SKM-1 (cell line): Measurements from ENCODE around the gene HNRNPUL1.

Source experiments
- DNase-seq: peaks from one replicate; lab custom pipeline; 2025; ENCODE audit not compliant: unreplicated experiment; lab: John Stamatoyannopoulos, UW

HNRNPUL1 gene

GRCh38 chr19:41351339-41352245 lies 87.4 kb downstream of the HNRNPUL1 start:
- DNase-seq, result peak; percentile 63

DNA sequence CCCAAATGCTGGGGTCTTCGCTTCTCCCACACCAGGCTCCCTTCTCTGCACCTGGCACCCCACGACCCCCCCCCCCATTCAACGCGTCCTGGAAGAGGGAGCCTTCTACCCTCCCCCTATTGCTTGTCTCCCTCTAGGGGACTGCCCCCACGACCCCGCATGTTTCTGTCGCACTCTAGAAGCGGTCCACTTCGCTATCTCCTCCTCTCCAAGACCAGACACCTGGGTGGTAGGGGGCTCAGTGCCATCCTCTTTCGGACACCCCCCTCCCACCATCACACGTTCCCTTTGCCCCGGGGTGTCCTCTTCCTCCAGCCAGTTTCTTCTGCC lies 88.1 kb downstream of the HNRNPUL1 start:
- no peak for DNase-seq

- DNase-seq, result no peak
Measured at GRCh38 chr19:41352609-41353465, 88.7 kb downstream of the HNRNPUL1 start.

DNA sequence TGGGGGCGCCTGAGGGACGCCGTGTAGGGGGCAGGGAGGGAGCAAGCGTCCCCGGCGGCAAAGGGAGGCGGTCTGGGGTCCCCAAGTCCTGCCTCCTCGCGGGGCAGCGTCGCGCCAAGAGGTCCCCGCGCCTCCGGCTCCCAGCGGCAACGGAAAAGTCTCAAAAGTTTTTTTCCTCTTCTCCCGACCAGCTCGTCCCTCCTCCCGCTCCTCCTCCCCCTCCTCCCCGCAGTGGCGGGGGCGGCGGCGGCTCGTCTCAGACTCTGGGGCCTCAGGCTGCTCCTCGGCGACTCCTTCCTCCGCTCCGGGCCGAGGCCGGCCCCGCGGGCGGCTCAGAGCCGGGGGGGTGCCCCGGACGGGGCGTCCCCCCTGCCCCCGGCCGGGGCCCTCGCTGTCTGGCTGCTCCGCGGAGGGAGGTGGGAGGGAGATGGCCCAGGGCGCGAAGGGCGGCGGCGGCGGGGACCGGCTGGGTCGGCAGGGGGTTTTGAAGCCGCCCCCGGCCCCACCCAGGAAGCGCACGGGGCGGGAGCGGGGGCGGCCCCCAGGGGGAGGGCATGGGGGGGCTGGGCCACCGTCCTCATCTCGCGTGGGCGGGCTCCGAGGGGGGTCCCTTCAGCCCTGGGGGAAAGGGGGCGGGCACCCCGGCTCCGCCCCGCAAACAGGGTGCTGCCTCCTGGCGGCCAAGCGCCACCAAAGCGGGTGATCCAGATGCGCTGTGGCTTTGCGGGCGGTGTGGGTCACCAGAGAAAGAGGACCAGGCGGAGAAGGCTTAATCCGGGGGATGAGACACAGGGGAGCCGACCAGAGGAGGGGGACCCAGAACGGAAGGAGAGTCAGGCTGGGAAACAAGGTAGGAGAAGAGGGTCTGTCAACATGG lies 89.5 kb downstream of the HNRNPUL1 start, which contains the start of gene TGFB1:
Gene TGFB1, minus strand, starts transcription at position 457 of the 877 bp plus-strand sequence. CDS start 878 bp downstream, outside the sequence.
- peak; percentile 88 for DNase-seq

- no peak for DNase-seq
Measured at GRCh38 chr19:41354343-41354953, 90.3 kb downstream of the HNRNPUL1 start.

DNA sequence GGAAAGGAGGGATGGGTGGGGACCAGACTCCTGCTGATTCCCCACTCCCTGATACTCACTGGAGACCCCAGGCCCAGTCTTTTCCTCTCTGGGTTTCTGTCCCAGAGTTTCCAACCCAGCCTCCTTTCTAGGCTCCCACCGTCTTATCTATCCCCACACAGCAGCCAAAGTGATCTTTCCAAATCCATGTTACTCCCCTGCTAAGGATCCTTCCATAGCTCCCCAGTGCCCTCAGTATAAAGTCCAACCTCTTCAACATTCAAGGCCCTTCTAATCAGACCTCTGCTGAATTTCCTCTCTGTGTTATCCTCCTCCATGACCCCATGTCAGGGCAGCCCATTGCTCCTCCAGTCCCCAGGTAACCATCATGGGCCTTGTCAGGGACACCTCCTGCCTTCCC lies 90.9 kb downstream of the HNRNPUL1 start:
- DNase-seq, result no peak

- DNase-seq, result no peak
Measured at GRCh38 chr19:41355802-41356201, 91.6 kb downstream of the HNRNPUL1 start.

- DNase-seq, result no peak
Measured at GRCh38 chr19:41356984-41357739, 93.0 kb downstream of the HNRNPUL1 start.
